Measurements from ENCODE around the gene ITGA1.

Gene ITGA1

GRCh38 chr5:52772668-52773067 is 15.0 kb upstream of the ITGA1 start:
- Histone ChIP-seq H3K36me3 (ENCODE audit: control insufficient read depth in 2 of 2, insufficient read depth in 2 of 2, low read length in 2 of 2) (no peaks in the 10 kb centered on the region), H3K4me3 (ENCODE audit: low read length in 2 of 2) (no peak overlapping the region), H3K9me3 (ENCODE audit: control insufficient read depth in 2 of 2, low read length in 2 of 2) (no peaks in the 10 kb centered on the region), H3K27ac (ENCODE audit: low read length) (no peak overlapping the region), H3K4me1 (ENCODE audit: control insufficient read depth, insufficient read depth, low read length) (no peaks in the 10 kb centered on the region), H3K9ac (ENCODE audit: low read length in 2 of 2) (no peak overlapping the region), H3K27me3 (ENCODE audit: control insufficient read depth in 1 of 2, insufficient read depth in 2 of 2, low read length in 2 of 2) (no peaks in the 10 kb centered on the region)

- no peak overlapping the region for H3K4me3 ChIP-seq (ENCODE audit: low read length in 2 of 2)
- H3K27ac ChIP-seq (ENCODE audit: low read length) = no peak overlapping the region
- no peaks in the 10 kb centered on the region for H3K9me3 ChIP-seq (ENCODE audit: control insufficient read depth in 2 of 2, low read length in 2 of 2)
- H3K36me3 ChIP-seq (ENCODE audit: control insufficient read depth in 2 of 2, insufficient read depth in 2 of 2, low read length in 2 of 2) = no peaks in the 10 kb centered on the region
- no peak overlapping the region for H3K9ac ChIP-seq (ENCODE audit: low read length in 2 of 2)
- no peaks in the 10 kb centered on the region for H3K4me1 ChIP-seq (ENCODE audit: control insufficient read depth, insufficient read depth, low read length)
- no peaks in the 10 kb centered on the region for H3K27me3 ChIP-seq (ENCODE audit: control insufficient read depth in 1 of 2, insufficient read depth in 2 of 2, low read length in 2 of 2)
Measured at GRCh38 chr5:52773342-52773741, 14.4 kb upstream of the ITGA1 start.

- Histone ChIP-seq H3K9me3 (ENCODE audit: control insufficient read depth in 2 of 2, low read length in 2 of 2) (no peaks in the 10 kb centered on the region), H3K36me3 (ENCODE audit: control insufficient read depth in 2 of 2, insufficient read depth in 2 of 2, low read length in 2 of 2) (no peaks in the 10 kb centered on the region), H3K27ac (ENCODE audit: low read length) (no peak overlapping the region), H3K4me3 (ENCODE audit: low read length in 2 of 2) (no peak overlapping the region), H3K4me1 (ENCODE audit: control insufficient read depth, insufficient read depth, low read length) (no peaks in the 10 kb centered on the region), H3K27me3 (ENCODE audit: control insufficient read depth in 1 of 2, insufficient read depth in 2 of 2, low read length in 2 of 2) (no peaks in the 10 kb centered on the region), H3K9ac (ENCODE audit: low read length in 2 of 2) (no peak overlapping the region)
Measured at GRCh38 chr5:52774005-52774410, 13.7 kb upstream of the ITGA1 start.

GRCh38 chr5:52776116-52776515 is 11.6 kb upstream of the ITGA1 start:
- H3K9me3 ChIP-seq (ENCODE audit: control insufficient read depth in 2 of 2, low read length in 2 of 2) = no peaks in the 10 kb centered on the region
- H3K27ac ChIP-seq (ENCODE audit: low read length) = no peak overlapping the region
- no peak overlapping the region for H3K4me3 ChIP-seq (ENCODE audit: low read length in 2 of 2)
- no peak overlapping the region for H3K9ac ChIP-seq (ENCODE audit: low read length in 2 of 2)
- H3K4me1 ChIP-seq (ENCODE audit: control insufficient read depth, insufficient read depth, low read length) = no peaks in the 10 kb centered on the region
- H3K27me3 ChIP-seq (ENCODE audit: control insufficient read depth in 1 of 2, insufficient read depth in 2 of 2, low read length in 2 of 2) = no peaks in the 10 kb centered on the region
- H3K36me3 ChIP-seq (ENCODE audit: control insufficient read depth in 2 of 2, insufficient read depth in 2 of 2, low read length in 2 of 2) = no peaks in the 10 kb centered on the region

DNA sequence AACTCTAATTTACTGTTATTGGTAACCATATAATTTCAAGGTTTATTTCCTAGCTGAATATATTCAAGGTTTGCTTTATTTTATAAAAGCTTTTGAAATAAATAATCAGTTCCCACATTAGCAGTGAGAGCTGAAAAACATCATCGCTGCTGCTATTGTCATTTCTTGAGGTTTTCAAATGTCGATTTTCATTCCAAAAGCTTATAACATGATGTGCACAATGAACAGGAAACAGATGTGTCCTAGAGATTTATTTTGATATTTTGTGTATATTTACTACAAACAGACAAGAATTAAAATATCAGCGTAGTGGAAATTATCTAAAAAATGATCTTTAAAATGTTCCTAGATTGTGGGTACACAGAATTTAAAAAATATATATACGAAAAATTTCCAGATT is 10.5 kb upstream of the ITGA1 start:
- Histone ChIP-seq H3K36me3 (ENCODE audit: control insufficient read depth in 2 of 2, insufficient read depth in 2 of 2, low read length in 2 of 2) (no peaks in the 10 kb centered on the region), H3K4me3 (ENCODE audit: low read length in 2 of 2) (no peak overlapping the region), H3K9me3 (ENCODE audit: control insufficient read depth in 2 of 2, low read length in 2 of 2) (no peaks in the 10 kb centered on the region), H3K27ac (ENCODE audit: low read length) (no peak overlapping the region), H3K9ac (ENCODE audit: low read length in 2 of 2) (no peak overlapping the region), H3K27me3 (ENCODE audit: control insufficient read depth in 1 of 2, insufficient read depth in 2 of 2, low read length in 2 of 2) (no peaks in the 10 kb centered on the region), H3K4me1 (ENCODE audit: control insufficient read depth, insufficient read depth, low read length) (no peaks in the 10 kb centered on the region)

DNA sequence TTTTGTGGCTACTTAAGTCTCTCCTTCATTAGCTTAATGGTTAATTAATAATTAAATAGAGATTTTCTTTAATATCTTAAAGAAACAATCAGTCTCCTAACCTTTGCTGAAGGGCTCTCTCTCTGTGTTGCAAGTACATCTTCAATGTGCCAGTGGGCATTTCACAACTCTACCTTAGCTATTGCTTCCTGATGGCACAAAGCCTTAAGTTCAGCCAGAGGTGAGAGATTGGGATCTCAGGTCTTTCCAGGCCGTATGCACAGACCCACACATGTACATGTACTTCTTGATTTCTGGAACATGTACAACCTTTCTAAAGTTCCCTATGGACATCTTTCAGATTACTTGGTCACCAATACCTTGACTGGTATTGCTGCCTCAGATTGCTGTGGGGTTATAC is 8.9 kb upstream of the ITGA1 start:
- no peak overlapping the region for H3K4me3 ChIP-seq (ENCODE audit: low read length in 2 of 2)
- no peaks in the 10 kb centered on the region for H3K9me3 ChIP-seq (ENCODE audit: control insufficient read depth in 2 of 2, low read length in 2 of 2)
- H3K36me3 ChIP-seq (ENCODE audit: control insufficient read depth in 2 of 2, insufficient read depth in 2 of 2, low read length in 2 of 2) = no peaks in the 10 kb centered on the region
- no peaks in the 10 kb centered on the region for H3K4me1 ChIP-seq (ENCODE audit: control insufficient read depth, insufficient read depth, low read length)
- H3K27ac ChIP-seq (ENCODE audit: low read length) = no peak overlapping the region
- H3K9ac ChIP-seq (ENCODE audit: low read length in 2 of 2) = no peak overlapping the region
- no peaks in the 10 kb centered on the region for H3K27me3 ChIP-seq (ENCODE audit: control insufficient read depth in 1 of 2, insufficient read depth in 2 of 2, low read length in 2 of 2)

GRCh38 chr5:52779213-52779612 is 8.5 kb upstream of the ITGA1 start:
- Histone ChIP-seq H3K27me3 (ENCODE audit: control insufficient read depth in 1 of 2, insufficient read depth in 2 of 2, low read length in 2 of 2) (no peaks in the 10 kb centered on the region), H3K4me1 (ENCODE audit: control insufficient read depth, insufficient read depth, low read length) (no peaks in the 10 kb centered on the region), H3K27ac (ENCODE audit: low read length) (no peak overlapping the region), H3K4me3 (ENCODE audit: low read length in 2 of 2) (no peak overlapping the region), H3K9ac (ENCODE audit: low read length in 2 of 2) (no peak overlapping the region), H3K9me3 (ENCODE audit: control insufficient read depth in 2 of 2, low read length in 2 of 2) (no peaks in the 10 kb centered on the region), H3K36me3 (ENCODE audit: control insufficient read depth in 2 of 2, insufficient read depth in 2 of 2, low read length in 2 of 2) (no peaks in the 10 kb centered on the region)

DNA sequence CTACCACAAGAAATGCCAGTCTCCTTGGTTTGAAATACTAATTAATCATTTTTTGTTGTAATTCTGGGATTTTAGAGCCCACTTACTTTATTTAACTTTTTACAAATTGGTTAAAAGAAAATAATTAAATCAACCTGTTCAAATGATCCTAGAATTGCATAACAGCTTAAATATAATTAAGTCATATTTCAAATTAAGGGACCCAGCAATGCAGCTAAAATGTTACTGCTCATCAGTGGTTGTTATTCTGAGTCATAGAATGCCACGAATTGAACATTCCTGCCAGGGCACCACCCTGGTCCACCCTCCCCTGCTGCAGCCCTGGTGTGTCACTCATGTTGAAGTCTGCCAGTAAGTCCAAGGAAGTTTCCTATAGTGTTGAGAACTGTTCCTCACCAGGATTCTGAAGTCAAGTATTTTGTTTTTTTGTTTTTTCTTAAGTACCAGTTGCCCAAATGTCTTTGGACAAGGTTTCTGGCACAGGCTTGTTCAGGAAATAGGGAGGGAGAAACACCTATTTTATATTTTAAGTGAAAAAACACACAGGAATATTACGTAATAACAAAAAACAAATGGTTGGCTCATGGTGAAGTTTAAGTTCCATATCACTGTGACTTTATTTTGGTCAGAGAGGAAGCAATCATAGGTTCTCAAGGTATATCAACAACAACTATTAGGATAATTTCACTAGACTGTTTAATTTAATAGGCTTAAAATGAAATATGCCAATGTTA is 4.3 kb upstream of the ITGA1 start:
- H3K27ac ChIP-seq (ENCODE audit: low read length) = no peak overlapping the region
- no peak overlapping the region for H3K4me3 ChIP-seq (ENCODE audit: low read length in 2 of 2)
- no peak overlapping the region for H3K9ac ChIP-seq (ENCODE audit: low read length in 2 of 2)
- no peaks in the 10 kb centered on the region for H3K9me3 ChIP-seq (ENCODE audit: control insufficient read depth in 2 of 2, low read length in 2 of 2)
- H3K27me3 ChIP-seq (ENCODE audit: control insufficient read depth in 1 of 2, insufficient read depth in 2 of 2, low read length in 2 of 2) = no peaks in the 10 kb centered on the region
- H3K36me3 ChIP-seq (ENCODE audit: control insufficient read depth in 2 of 2, insufficient read depth in 2 of 2, low read length in 2 of 2) = no peaks in the 10 kb centered on the region
- H3K4me1 ChIP-seq (ENCODE audit: control insufficient read depth, insufficient read depth, low read length) = peaks cover 6% of the 10 kb centered on the region

- no peaks in the 10 kb centered on the region for H3K27me3 ChIP-seq (ENCODE audit: control insufficient read depth in 1 of 2, insufficient read depth in 2 of 2, low read length in 2 of 2)
- H3K9me3 ChIP-seq (ENCODE audit: control insufficient read depth in 2 of 2, low read length in 2 of 2) = no peaks in the 10 kb centered on the region
- no peaks in the 10 kb centered on the region for H3K36me3 ChIP-seq (ENCODE audit: control insufficient read depth in 2 of 2, insufficient read depth in 2 of 2, low read length in 2 of 2)
- H3K4me1 ChIP-seq (ENCODE audit: control insufficient read depth, insufficient read depth, low read length) = peaks cover 6% of the 10 kb centered on the region
- H3K4me3 ChIP-seq (ENCODE audit: low read length in 2 of 2) = no peak overlapping the region
- no peak overlapping the region for H3K27ac ChIP-seq (ENCODE audit: low read length)
- no peak overlapping the region for H3K9ac ChIP-seq (ENCODE audit: low read length in 2 of 2)
Measured at GRCh38 chr5:52784737-52785136, 3.0 kb upstream of the ITGA1 start.

GRCh38 chr5:52786391-52786790 is 1.3 kb upstream of the ITGA1 start:
- no peaks in the 10 kb centered on the region for H3K9me3 ChIP-seq (ENCODE audit: control insufficient read depth in 2 of 2, low read length in 2 of 2)
- H3K9ac ChIP-seq (ENCODE audit: low read length in 2 of 2) = no peak overlapping the region
- no peaks in the 10 kb centered on the region for H3K27me3 ChIP-seq (ENCODE audit: control insufficient read depth in 1 of 2, insufficient read depth in 2 of 2, low read length in 2 of 2)
- H3K36me3 ChIP-seq (ENCODE audit: control insufficient read depth in 2 of 2, insufficient read depth in 2 of 2, low read length in 2 of 2) = peaks cover 0 to 5% of the 10 kb centered on the region in 2 donors
- peak overlapping the region; percentile 88 for H3K27ac ChIP-seq (ENCODE audit: low read length)
- H3K4me1 ChIP-seq (ENCODE audit: control insufficient read depth, insufficient read depth, low read length) = peaks cover 10% of the 10 kb centered on the region
- H3K4me3 ChIP-seq (ENCODE audit: low read length in 2 of 2) = peak overlapping the region in 1 of 2 donors; percentile 81

- Histone ChIP-seq H3K9ac (ENCODE audit: low read length in 2 of 2) (peak overlapping the region; percentile 87 to 97), H3K36me3 (ENCODE audit: control insufficient read depth in 2 of 2, insufficient read depth in 2 of 2, low read length in 2 of 2) (peaks cover 0 to 5% of the 10 kb centered on the region in 2 donors)
Measured at GRCh38 chr5:52786949-52787599, 642 bp upstream of the ITGA1 start.

More at GRCh38 chr5:52786949-52787599, 642 bp upstream of the ITGA1 start:
- no peaks in the 10 kb centered on the region for H3K27me3 ChIP-seq (ENCODE audit: control insufficient read depth in 1 of 2, insufficient read depth in 2 of 2, low read length in 2 of 2)
- peak overlapping the region; percentile 88 for H3K27ac ChIP-seq (ENCODE audit: low read length)
- peaks cover 11% of the 10 kb centered on the region for H3K4me1 ChIP-seq (ENCODE audit: control insufficient read depth, insufficient read depth, low read length)
- no peaks in the 10 kb centered on the region for H3K9me3 ChIP-seq (ENCODE audit: control insufficient read depth in 2 of 2, low read length in 2 of 2)
- H3K4me3 ChIP-seq (ENCODE audit: low read length in 2 of 2) = peak overlapping the region; percentile 81 to 85

All from stomach smooth muscle (tissue), 2 donors.